Measurements from ENCODE around the gene MOGAT2. TPM values are rescaled to one million over a fixed set of nuclear protein-coding genes. Genes with fewer than 3 reads are reported as not detected.

MOGAT2 gene
- total and polyA plus RNA-seq, 2 of the 13 experiments (the other 11 are each of a cell fraction or from before 2014, with no cell fraction given), result 27.2 to 27.8 TPM

DNA sequence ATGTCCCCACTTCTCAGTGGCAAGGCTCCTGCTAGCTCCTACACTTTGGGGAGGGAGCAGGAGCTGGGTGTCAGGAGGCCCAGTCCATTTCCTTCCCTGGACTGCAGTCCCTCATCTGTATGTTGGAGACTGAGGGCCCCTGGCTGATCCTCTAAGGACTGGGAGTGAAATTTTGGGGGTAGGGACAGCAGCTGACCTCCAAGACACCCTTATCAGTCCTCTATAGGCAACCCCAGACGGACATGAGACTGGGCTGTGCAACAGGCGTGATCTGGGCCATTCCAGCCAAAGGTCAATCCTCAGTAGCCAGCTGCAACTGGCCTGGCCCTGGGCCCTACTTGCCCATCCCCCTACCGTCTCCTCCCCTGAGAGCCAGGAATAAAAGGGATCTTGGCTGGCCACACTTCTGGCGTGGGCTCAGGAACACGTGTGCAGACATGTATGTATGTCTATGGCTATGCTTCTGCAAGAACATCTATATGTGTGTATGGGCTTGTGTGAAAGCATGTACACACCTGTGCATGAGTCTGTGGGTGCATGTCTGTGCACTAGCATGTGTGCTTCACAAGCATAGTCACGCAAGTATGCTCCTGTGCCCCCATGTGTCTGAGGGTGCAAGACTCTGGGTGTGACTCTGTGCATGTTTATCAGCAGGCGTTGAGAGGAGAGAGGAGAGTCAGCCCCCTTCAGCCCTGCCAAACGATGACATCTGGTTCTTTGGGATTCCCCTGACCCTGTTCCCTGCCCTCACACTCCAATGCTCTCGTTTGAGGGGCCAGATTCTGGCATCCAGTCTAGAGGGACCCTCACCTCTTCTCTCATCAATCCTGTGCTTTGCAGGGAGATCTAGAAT is 26.3 kb downstream of the MOGAT2 start (continued):
- TF ChIP-seq, protein P1, sequence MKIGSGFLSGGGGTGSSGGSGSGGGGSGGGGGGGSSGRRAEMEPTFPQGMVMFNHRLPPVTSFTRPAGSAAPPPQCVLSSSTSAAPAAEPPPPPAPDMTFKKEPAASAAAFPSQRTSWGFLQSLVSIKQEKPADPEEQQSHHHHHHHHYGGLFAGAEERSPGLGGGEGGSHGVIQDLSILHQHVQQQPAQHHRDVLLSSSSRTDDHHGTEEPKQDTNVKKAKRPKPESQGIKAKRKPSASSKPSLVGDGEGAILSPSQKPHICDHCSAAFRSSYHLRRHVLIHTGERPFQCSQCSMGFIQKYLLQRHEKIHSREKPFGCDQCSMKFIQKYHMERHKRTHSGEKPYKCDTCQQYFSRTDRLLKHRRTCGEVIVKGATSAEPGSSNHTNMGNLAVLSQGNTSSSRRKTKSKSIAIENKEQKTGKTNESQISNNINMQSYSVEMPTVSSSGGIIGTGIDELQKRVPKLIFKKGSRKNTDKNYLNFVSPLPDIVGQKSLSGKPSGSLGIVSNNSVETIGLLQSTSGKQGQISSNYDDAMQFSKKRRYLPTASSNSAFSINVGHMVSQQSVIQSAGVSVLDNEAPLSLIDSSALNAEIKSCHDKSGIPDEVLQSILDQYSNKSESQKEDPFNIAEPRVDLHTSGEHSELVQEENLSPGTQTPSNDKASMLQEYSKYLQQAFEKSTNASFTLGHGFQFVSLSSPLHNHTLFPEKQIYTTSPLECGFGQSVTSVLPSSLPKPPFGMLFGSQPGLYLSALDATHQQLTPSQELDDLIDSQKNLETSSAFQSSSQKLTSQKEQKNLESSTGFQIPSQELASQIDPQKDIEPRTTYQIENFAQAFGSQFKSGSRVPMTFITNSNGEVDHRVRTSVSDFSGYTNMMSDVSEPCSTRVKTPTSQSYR (CRISPR knock-in tag; IDR thresholded peaks at IDR 0.05; ENCODE audit: borderline replicate concordance), result peak; percentile 97
- TF ChIP-seq ZNF577 (CRISPR knock-in tag; IDR thresholded peaks at IDR 0.05; ENCODE audit: borderline replicate concordance, low read depth) (no peak), MBD4 (IDR thresholded peaks at IDR 0.05; ENCODE audit: borderline replicate concordance, low read length) (no peak), ZSCAN25 (CRISPR knock-in tag; IDR thresholded peaks at IDR 0.05) (peak; percentile 41; the same call in 1 of the 2 replicates), ZNF761 (CRISPR knock-in tag; conservative IDR thresholded peaks at IDR 0.05) (no peak), ZNF816 (CRISPR knock-in tag; IDR thresholded peaks at IDR 0.05; ENCODE audit: borderline replicate concordance) (no peak), ZNF124 (CRISPR knock-in tag; IDR thresholded peaks at IDR 0.05) (no peak), ZNF644 (CRISPR knock-in tag; IDR thresholded peaks at IDR 0.05; ENCODE audit: low read depth) (no peak), ZZZ3 (CRISPR knock-in tag; IDR thresholded peaks at IDR 0.05; ENCODE audit: borderline replicate concordance) (no peak), NR2F2 (IDR thresholded peaks at IDR 0.05; ENCODE audit: borderline replicate concordance, low read depth) (peak; percentile 51; the same call in 1 of the 2 replicates), ZNF451 (CRISPR knock-in tag; IDR thresholded peaks at IDR 0.05) (no peak), FOXM1 (CRISPR knock-in tag; IDR thresholded peaks at IDR 0.05) (no peak), ELF1 (CRISPR knock-in tag; IDR thresholded peaks at IDR 0.05) (no peak), U2AF1 (optimal IDR thresholded peaks at IDR 0.05; ENCODE audit: low read depth, low read length) (no peak), RBAK (CRISPR knock-in tag; IDR thresholded peaks at IDR 0.05) (no peak), ZNF234 (CRISPR knock-in tag; conservative IDR thresholded peaks at IDR 0.05) (no peak), ZFP36L1 (CRISPR knock-in tag; IDR thresholded peaks at IDR 0.05) (no peak)
- TF ChIP-seq, protein P2, sequence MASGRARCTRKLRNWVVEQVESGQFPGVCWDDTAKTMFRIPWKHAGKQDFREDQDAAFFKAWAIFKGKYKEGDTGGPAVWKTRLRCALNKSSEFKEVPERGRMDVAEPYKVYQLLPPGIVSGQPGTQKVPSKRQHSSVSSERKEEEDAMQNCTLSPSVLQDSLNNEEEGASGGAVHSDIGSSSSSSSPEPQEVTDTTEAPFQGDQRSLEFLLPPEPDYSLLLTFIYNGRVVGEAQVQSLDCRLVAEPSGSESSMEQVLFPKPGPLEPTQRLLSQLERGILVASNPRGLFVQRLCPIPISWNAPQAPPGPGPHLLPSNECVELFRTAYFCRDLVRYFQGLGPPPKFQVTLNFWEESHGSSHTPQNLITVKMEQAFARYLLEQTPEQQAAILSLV (CRISPR knock-in tag; IDR thresholded peaks at IDR 0.05; ENCODE audit: borderline replicate concordance), result 0 out of 2 replicates have a peak, but pooled peaks have one; percentile 53
- TF ChIP-seq, protein P3, sequence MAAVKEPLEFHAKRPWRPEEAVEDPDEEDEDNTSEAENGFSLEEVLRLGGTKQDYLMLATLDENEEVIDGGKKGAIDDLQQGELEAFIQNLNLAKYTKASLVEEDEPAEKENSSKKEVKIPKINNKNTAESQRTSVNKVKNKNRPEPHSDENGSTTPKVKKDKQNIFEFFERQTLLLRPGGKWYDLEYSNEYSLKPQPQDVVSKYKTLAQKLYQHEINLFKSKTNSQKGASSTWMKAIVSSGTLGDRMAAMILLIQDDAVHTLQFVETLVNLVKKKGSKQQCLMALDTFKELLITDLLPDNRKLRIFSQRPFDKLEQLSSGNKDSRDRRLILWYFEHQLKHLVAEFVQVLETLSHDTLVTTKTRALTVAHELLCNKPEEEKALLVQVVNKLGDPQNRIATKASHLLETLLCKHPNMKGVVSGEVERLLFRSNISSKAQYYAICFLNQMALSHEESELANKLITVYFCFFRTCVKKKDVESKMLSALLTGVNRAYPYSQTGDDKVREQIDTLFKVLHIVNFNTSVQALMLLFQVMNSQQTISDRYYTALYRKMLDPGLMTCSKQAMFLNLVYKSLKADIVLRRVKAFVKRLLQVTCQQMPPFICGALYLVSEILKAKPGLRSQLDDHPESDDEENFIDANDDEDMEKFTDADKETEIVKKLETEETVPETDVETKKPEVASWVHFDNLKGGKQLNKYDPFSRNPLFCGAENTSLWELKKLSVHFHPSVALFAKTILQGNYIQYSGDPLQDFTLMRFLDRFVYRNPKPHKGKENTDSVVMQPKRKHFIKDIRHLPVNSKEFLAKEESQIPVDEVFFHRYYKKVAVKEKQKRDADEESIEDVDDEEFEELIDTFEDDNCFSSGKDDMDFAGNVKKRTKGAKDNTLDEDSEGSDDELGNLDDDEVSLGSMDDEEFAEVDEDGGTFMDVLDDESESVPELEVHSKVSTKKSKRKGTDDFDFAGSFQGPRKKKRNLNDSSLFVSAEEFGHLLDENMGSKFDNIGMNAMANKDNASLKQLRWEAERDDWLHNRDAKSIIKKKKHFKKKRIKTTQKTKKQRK (IDR thresholded peaks at IDR 0.05; ENCODE audit: low read length), result no peak
- TF ChIP-seq, protein P4, sequence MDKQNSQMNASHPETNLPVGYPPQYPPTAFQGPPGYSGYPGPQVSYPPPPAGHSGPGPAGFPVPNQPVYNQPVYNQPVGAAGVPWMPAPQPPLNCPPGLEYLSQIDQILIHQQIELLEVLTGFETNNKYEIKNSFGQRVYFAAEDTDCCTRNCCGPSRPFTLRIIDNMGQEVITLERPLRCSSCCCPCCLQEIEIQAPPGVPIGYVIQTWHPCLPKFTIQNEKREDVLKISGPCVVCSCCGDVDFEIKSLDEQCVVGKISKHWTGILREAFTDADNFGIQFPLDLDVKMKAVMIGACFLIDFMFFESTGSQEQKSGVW (CRISPR knock-in tag; IDR thresholded peaks at IDR 0.05; ENCODE audit: borderline replicate concordance), result no peak
- TF ChIP-seq, protein P5, sequence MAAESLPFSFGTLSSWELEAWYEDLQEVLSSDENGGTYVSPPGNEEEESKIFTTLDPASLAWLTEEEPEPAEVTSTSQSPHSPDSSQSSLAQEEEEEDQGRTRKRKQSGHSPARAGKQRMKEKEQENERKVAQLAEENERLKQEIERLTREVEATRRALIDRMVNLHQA (CRISPR knock-in tag; IDR thresholded peaks at IDR 0.05), result no peak
